HUES48 (cell line): ENCODE results near the gene FAM181B.

Experiments
- H3K27ac ChIP-seq: one replicate; pipeline ENCODE4 v1.7.0; 2013; ENCODE audit warnings: low read depth, low read length, inconsistent platforms
- H3K27me3 ChIP-seq: 2 replicates; pipeline ENCODE4 v1.6.1; 2013; ENCODE audit warnings: mild to moderate bottlenecking, low read length; ENCODE audit not compliant: control insufficient read depth, insufficient read depth
- H3K36me3 ChIP-seq: 2 replicates; pipeline ENCODE4 v1.6.1; 2013; ENCODE audit warnings: low read length; ENCODE audit not compliant: control insufficient read depth, insufficient read depth
- H3K4me1 ChIP-seq: 2 replicates; pipeline ENCODE4 v1.6.1; 2013; ENCODE audit warnings: mild to moderate bottlenecking, low read length; ENCODE audit not compliant: control insufficient read depth, insufficient read depth
- H3K4me3 ChIP-seq: 2 replicates; pipeline ENCODE4 v1.5.1; 2013; ENCODE audit warnings: mild to moderate bottlenecking, low read depth, low read length
- H3K9ac ChIP-seq: 2 replicates; pipeline ENCODE4 v1.6.1; 2013; ENCODE audit warnings: mild to moderate bottlenecking, low read depth, low read length, moderate library complexity
- H3K9me3 ChIP-seq: 2 replicates; pipeline ENCODE4 v1.6.1; 2013; ENCODE audit warnings: low read length; ENCODE audit not compliant: control insufficient read depth, insufficient read depth

Gene FAM181B

GRCh38 chr11:82683029-82683428 lies 50.6 kb downstream of the FAM181B start:
- H3K27ac ChIP-seq, result no peak overlapping the region
- H3K9me3 ChIP-seq, result peaks cover 6% of the 10 kb centered on the region; the same call in 1 of the 2 replicates
- H3K4me3 ChIP-seq, result no peak overlapping the region
- peaks cover 4% of the 10 kb centered on the region; the same call in 1 of the 2 replicates for H3K4me1 ChIP-seq
- no peaks in the 10 kb centered on the region for H3K36me3 ChIP-seq
- H3K9ac ChIP-seq, result no peak overlapping the region
- no peaks in the 10 kb centered on the region for H3K27me3 ChIP-seq

DNA sequence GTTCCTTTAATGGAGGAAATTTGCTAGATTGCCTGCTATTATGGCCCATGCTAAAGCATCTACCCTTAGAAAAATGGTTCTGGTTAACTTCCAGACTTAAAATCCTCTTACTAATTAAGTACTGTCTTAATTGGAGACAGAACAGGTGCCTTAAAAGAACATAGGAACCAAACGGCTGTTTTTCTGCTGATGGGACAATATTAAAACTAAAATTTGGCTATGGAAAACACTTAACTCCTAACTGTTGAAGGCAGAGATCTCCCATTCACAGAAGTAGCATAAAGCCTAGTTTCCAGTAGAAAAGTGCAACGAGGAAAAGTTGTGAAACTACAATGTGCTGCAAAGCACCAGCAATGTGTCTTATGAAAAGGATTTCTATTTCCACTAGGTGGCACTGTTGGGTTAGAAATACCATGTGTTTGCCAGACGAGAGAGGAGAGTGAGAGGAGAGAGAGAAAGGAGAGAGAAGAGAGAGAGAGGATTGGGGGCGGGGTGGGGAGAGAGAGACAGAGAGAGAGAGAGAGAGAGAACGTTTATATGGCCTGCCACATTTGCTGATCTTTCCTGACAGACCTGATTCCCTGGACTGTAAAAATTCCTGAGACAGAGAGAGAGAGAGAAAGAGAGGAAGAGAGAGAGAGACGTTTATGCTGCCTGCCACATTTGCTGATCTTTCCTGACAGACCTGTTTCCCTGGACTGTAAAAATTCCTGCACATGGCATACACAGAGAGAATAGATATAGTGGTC lies 51.5 kb downstream of the FAM181B start:
- peaks cover 4% of the 10 kb centered on the region; the same call in 1 of the 2 replicates for H3K4me1 ChIP-seq
- peaks cover 7% of the 10 kb centered on the region; the same call in 1 of the 2 replicates for H3K9me3 ChIP-seq
- H3K36me3 ChIP-seq, result no peaks in the 10 kb centered on the region
- H3K4me3 ChIP-seq, result no peak overlapping the region
- no peaks in the 10 kb centered on the region for H3K27me3 ChIP-seq
- no peak overlapping the region for H3K9ac ChIP-seq
- no peak overlapping the region for H3K27ac ChIP-seq

DNA sequence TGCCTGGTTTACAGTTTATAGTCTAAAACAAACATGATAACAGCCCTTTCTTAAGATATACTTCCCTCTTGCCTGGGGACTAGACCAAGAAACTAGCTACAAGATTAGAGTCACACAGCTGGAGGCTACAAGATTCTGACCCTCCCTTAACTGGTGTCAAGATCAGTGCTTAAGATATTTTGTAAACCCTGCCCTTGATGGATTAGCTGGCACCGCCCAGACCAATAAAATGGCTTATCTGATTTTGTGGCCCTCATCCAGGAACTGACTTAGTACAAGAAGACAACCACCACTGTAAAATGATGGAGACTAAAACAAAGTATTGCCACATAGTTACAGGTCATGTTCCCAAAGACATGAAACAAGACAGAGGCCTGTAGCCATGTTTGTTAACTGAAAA lies 53.4 kb downstream of the FAM181B start:
- Histone ChIP-seq H3K4me3 (no peak overlapping the region), H3K4me1 (peaks cover 4% of the 10 kb centered on the region; the same call in 1 of the 2 replicates), H3K27me3 (no peaks in the 10 kb centered on the region), H3K27ac (no peak overlapping the region), H3K36me3 (no peaks in the 10 kb centered on the region), H3K9ac (no peak overlapping the region), H3K9me3 (peaks cover 7% of the 10 kb centered on the region; the same call in 1 of the 2 replicates)
